ENCODE results near the gene SERPINB8.

Gene SERPINB8

GRCh38 chr18:64019922-64020756, 50.3 kb downstream of the SERPINB8 start:
- no peak for DNase-seq

DNA sequence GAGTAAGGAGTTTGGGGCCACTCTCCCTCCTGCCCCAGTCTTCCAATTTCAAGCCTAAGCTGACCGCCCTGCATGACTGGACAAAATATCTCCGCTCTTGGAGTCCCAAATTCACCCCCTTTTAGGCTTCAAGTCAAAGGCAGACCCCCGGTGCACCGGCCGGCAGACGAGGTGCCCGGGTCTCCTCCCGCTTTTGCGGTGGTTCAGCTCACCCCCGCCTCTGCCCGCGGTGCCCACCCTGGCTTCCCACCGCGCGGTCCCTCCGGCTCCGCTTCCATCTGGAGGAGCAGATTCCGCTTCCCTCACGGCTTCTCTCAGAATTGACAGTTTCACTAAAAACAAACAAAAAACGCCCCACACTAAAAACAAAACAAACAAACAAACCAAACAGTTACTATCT, 56.5 kb downstream of the SERPINB8 start:
- no peak for DNase-seq

DNA sequence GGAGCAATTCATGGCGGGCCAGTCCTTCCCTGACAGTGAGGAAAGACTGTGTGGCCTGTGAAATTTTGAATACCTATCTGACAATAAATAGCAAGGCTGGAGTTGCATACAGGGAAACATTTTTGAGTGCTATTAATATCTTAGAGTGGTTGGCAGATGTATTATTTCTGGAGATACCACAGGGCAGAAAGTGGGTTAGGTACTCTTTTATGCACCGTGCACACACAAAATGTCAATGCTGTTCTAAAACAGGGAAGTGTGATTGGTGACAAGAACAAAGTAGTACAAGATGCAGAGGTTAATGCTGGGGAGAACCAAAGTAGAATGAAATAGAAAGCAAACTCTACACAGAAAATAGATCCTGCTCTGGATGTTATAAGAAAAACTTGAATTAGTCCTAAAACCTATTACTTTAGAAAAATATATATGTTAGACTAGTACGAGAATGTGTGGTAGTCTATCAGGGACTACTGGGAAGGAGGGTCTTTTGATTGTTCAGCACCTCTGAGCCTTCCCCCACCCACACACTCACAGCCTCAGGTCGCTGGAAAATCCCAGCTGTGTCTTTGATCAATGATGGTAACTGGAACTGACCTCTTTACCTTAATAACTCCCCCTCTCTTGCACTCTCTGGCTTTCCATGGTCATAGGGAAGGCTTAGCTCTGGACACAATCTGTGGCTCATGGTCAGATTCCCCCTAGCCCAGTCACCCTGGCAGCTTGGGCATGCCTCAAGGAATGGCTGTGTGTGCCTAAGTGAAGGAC, 58.2 kb downstream of the SERPINB8 start:
- DNase-seq: no peak

DNA sequence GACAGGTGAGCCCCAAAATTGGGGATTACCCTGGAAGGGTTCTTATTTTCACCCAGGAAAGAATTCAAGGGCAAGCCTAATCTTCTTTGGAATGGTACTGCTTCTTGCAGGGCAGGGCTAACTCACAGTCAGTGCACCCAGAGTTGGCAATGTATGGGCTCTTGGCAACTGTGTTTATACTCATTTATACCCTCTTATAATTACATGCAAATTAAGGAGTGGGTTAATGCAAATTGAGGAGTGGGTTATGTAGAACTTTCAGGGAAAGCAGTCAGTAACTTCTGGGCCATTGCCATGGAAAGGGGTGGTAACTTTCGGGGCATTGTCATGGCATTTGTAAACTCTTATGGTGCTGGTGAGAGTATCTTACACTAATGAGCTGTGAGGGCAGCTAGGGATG, 59.2 kb downstream of the SERPINB8 start:
- DNase-seq: no peak

GRCh38 chr18:64031411-64031810, 61.5 kb downstream of the SERPINB8 start:
- no peak for DNase-seq

- DNase-seq: no peak
Measured at GRCh38 chr18:64032312-64032711, 62.4 kb downstream of the SERPINB8 start.

GRCh38 chr18:64037812-64038414, 68.0 kb downstream of the SERPINB8 start:
- DNase-seq: peak; percentile 21
